Measurements from ENCODE around the gene ITPRID2.

The ITPRID2 gene

GRCh38 chr2:181882246-181883020 is 9.1 kb upstream of the ITPRID2 start:
- DNase-seq = no peak

- no peak for DNase-seq
Measured at GRCh38 chr2:181884601-181885000, 6.9 kb upstream of the ITPRID2 start.

DNA sequence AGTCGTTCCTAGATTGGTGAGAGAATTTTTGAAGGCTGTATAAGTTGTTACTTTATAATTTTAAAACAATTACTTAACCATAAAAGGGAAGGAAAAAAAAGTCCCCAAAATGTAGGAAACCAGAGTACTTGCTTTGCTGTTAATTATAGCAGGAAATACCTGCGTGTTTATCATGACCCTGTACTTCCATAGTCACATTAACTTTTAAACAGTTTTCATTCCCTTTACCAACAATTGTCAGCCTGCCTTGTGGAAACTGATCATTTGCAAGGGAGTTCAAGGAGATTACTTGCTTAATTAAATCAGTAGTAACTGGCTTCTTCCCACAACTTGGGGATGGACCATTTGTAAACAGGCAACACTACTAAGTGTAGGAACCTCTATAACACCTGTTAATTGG is 6.4 kb upstream of the ITPRID2 start:
- DNase-seq = no peak

DNA sequence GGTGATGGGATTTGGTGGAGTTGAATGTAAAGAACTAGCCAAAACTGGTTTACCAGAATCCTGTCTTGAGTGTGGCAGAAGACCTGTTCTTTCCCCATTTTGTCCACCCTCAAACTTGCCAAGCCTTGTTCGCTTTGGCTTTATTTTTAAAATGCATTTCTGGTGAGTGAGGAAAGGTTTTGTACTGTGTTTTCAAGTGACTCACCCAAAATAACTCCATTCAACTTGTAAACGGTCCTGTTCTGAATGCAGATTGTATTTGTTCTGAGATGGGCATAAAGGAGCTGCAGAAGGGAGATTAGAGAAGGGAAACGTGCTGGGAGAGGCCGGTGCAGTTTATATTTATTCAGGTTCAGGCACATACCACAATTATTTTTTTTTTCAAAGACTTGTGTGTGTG is 5.3 kb upstream of the ITPRID2 start:
- DNase-seq = no peak

DNA sequence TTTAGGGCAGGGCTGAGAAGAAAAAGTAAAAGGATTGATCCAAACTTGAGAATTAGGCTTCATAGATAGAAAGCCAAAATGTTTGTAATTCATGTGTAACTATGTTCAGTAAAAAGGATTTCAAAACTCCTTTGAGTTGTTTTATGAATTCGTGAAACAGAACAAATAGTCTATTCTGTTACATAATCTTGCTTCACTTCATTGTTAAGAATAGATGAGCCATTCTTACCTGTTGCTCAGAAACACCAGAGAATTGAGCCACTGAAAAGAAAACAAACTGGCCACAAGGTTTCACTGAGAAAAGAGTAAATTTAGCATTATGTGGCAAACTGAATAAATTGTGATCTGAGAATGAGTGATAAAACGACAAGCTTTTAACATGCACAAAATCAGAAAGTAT is 4.5 kb upstream of the ITPRID2 start:
- no peak for DNase-seq

DNA sequence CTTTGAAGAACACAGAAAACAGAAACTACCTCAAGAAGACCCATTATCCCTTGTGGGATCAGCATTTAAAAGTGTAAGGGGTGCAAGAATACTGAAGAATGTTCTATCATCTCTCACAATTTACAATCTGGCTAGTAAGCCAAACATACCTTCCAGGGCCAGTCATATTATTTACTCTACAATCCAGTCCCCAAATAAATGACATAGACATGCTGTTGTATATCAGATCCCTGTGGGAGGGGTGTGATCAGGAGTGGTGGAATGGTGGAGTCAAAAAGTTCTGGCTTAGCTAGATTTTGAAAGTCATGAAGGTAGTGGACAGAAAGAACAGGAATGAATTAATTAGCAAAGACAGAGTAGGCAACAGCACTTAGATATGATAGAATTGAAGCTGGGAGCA is 1.8 kb upstream of the ITPRID2 start:
- DNase-seq = no peak

DNA sequence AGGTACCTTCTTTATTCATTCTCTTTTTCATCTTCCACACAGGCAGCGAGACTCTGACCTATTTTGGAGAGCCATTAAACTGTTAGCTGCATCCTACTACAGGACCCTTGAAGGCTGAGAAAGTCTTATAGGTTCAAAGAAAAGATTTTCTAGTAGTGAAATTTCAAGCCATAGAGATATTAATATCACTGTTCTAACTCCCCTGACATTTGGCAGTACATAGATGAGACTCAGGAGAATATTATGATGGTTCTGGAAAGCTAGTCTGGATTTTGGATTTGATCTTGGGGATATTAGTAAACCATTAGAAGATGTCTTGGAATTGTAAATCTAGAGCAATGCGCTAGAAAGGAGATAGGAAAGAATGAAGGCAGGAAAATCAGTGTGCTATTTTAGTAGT is 1.3 kb upstream of the ITPRID2 start:
- DNase-seq = no peak

DNA sequence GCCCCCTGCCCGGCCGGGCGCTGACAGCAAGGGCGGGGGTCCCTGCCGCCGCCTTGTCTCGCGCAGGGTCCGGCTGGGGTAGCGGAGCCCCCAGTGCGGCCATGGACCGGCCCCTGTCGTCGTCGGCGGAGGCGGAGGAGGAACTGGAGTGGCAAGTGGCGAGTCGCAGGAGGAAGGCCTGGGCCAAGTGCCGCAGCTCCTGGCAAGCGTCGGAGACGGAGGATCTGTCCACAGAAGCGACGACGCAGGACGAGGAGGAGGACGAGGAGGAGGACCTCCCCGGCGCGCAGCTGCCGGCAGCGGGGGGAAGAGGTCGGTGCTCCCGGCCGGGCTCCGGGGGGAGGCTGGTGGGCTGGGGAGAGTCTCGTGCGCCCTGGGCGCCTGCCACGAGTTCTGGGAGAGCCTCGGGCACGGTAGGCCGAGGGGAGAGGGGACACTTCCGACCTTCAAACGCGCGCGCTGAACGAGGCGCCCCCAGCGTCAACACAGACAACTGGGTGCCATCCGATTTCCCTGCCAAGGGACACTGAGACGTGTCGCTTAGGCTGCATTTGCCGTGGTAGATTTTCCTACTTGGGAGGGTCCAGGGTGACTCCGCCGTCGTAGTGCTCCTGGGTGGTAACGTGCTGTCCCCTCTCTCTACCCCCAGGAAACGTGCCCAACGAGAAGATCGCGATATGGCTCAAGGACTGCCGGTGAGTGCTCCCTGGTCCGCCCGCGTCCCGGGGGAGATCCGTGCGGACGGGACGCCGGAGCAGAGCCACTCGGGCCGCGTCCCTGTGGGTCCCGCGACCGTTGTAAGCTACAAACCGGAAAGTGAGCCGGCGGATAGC is 652 bp downstream of the ITPRID2 start:
- DNase-seq = peak; percentile 27 to 78 (median 35)

GRCh38 chr2:181892799-181893435 is 1.4 kb downstream of the ITPRID2 start:
- no peak for DNase-seq

GRCh38 chr2:181894381-181894780 is 2.9 kb downstream of the ITPRID2 start:
- DNase-seq = no peak

- no peak for DNase-seq
Measured at GRCh38 chr2:181895818-181896217, 4.3 kb downstream of the ITPRID2 start.

GRCh38 chr2:181896286-181896685 is 4.8 kb downstream of the ITPRID2 start:
- no peak for DNase-seq

- DNase-seq = no peak
Measured at GRCh38 chr2:181900007-181900651, 8.6 kb downstream of the ITPRID2 start.

- no peak for DNase-seq
Measured at GRCh38 chr2:181902625-181903024, 11.1 kb downstream of the ITPRID2 start.

- DNase-seq = peak in 1 of 5 donors; percentile 33
Measured at GRCh38 chr2:181904022-181904632, 12.6 kb downstream of the ITPRID2 start.

DNA sequence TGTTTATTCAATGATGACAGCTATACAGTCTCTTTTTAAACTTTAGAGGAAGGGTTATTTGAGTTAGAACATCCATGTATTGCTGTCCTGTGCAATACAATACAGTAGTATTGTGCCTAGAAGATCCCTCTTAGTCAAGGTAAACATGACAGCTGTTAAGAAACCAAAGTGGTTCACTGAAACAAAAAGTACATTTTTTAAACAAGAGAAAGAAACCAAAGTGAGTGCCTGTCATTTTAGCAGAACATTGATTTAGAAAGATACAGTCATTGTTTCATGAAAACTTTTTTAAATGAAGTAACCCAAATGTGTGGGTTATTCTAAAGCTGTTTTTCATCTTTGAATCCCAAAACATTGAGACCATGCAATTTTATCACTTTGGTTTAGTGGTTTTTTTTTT is 15.5 kb downstream of the ITPRID2 start:
- DNase-seq = no peak

DNA sequence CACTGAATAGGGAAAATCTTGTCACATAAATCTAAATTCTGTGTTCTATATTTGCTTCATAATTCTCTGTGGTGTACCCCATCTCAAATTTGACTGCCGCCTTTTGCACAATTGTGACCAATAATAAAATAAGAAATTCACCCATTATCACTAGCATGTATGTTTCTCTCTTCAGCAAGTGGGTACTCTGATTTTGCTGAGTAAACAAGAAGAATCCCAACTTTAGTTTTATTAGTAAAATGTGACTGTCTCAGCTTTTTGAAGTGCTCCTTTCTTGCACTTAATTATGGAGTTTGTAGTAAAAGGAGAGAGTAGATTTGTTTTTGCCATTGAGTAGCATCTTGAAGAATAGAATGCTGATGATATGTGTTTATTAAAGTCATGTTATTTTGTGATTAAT is 16.1 kb downstream of the ITPRID2 start:
- no peak for DNase-seq

GRCh38 chr2:181910028-181910831 is 18.7 kb downstream of the ITPRID2 start:
- DNase-seq = no peak

DNA sequence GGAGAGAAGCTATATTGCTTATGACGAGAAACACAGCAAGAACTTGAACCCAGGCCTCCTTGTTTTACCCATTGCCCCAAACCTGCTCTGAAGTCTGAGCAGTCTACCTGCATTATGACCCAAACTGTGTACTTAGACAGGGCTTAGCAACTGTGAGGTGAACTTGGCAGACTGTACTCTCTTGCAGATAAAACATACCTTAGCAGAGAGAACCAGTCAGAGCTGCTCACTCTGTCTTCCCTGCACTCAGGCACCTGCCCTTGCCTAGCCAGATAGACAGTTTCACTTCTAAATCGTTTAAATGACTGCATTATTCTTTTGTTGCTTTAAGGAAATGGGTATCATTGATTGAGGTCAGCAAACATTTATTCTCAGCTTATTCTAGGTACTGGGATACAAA is 20.3 kb downstream of the ITPRID2 start:
- no peak for DNase-seq

GRCh38 chr2:181915102-181915501 is 23.6 kb downstream of the ITPRID2 start:
- no peak for DNase-seq
